HG02870 (cell line): ENCODE results near the gene USP6.
"Not testable (repeated sequence)": the region's sequence is repeated elsewhere in the genome, so short reads cannot be mapped to it uniquely, and the experiment has no call there.

Experiments used
- ATAC-seq: cut with Tn5 transposase; IDR thresholded peaks from one replicate; pipeline ENCODE4 v1.9.1; 2021; ENCODE audit warnings: mild to moderate bottlenecking, moderate library complexity; ENCODE audit not compliant: unreplicated experiment

USP6 gene

GRCh38 chr17:5183410-5183793 lies 67.6 kb downstream of the USP6 start:
- no peak for ATAC-seq

- ATAC-seq: no peak
Observed at GRCh38 chr17:5184288-5184687, 68.5 kb downstream of the USP6 start.

- ATAC-seq: peak; percentile 93
Observed at GRCh38 chr17:5191541-5192417, 75.9 kb downstream of the USP6 start, which contains the start of gene ZNF594. Gene ZNF594 (minus strand): TSS chr17:5191868. CDS start chr17:5184256, 7,612 bp downstream.

- ATAC-seq: no peak
Observed at GRCh38 chr17:5194346-5194745, 78.5 kb downstream of the USP6 start.

GRCh38 chr17:5198472-5198871 lies 82.6 kb downstream of the USP6 start:
- ATAC-seq: no peak

GRCh38 chr17:5200360-5200759 lies 84.5 kb downstream of the USP6 start:
- ATAC-seq: peak; percentile 48

- no peak for ATAC-seq
Observed at GRCh38 chr17:5201011-5201410, 85.2 kb downstream of the USP6 start.

- ATAC-seq: no peak
Observed at GRCh38 chr17:5203178-5203907, 87.5 kb downstream of the USP6 start.

- ATAC-seq: no peak
Observed at GRCh38 chr17:5203908-5204294, 88.1 kb downstream of the USP6 start.

GRCh38 chr17:5209396-5209795 lies 93.6 kb downstream of the USP6 start:
- ATAC-seq: no peak

- ATAC-seq: no peak
Observed at GRCh38 chr17:5210091-5210490, 94.3 kb downstream of the USP6 start.

GRCh38 chr17:5210614-5211252 lies 94.9 kb downstream of the USP6 start:
- ATAC-seq: peak; percentile 52

- ATAC-seq: no peak
Observed at GRCh38 chr17:5211458-5211857, 95.6 kb downstream of the USP6 start.

GRCh38 chr17:5217562-5217961 lies 101.7 kb downstream of the USP6 start:
- ATAC-seq: not testable (repeated sequence)

GRCh38 chr17:5219536-5219935 lies 103.7 kb downstream of the USP6 start:
- ATAC-seq: no peak

- ATAC-seq: no peak
Observed at GRCh38 chr17:5220074-5220473, 104.2 kb downstream of the USP6 start.

GRCh38 chr17:5221912-5222311 lies 106.1 kb downstream of the USP6 start:
- not testable (repeated sequence) for ATAC-seq
